A673 (cell line): ENCODE data around the gene NCAPD2.

ENCODE experiments used
- CTCF ChIP-seq: fragments of 300-800, 200-600 bp; sonication (generic); conservative IDR thresholded peaks from 2 replicates; pipeline ENCODE4 v1.5.1; 2017; ENCODE audit warnings: low read depth, mild to moderate bottlenecking, antibody characterized with exemption, low read length, moderate library complexity, mixed read lengths
- EZH2 ChIP-seq: fragments of 200-600 bp; sonication (generic); IDR thresholded peaks from 2 replicates; pipeline ENCODE4 v1.6.1; 2017; ENCODE audit warnings: borderline replicate concordance, low read depth, mild to moderate bottlenecking, mixed read lengths, antibody characterized with exemption, low read length; ENCODE audit not compliant: poor library complexity, severe bottlenecking

GRCh38 chr12:6538420-6539313 lies 44.8 kb downstream of the NCAPD2 start:
- TF ChIP-seq CTCF: no peak
- no peak for TF ChIP-seq EZH2
